ENCODE data around the gene CDK2AP2. TPM values are rescaled to one million over a fixed set of nuclear protein-coding genes. Genes with fewer than 3 reads are reported as not detected.
A peak's percentile ranks its signal among the peaks of the same experiment; 100 is the strongest.

The CDK2AP2 gene
- total RNA-seq, 1 donor from 2014 or later, result 19.0 TPM

- FAIRE-seq, result no peak
- Histone ChIP-seq H3K27me3 (ENCODE audit: control insufficient read depth, insufficient read depth, low read length) (no peaks in the 10 kb centered on the region), H3K4me3 (ENCODE audit: low read depth, low read length) (peak overlapping the region; percentile 83), H3K36me3 (ENCODE audit: control insufficient read depth, insufficient read depth, low read length) (peaks cover 7% of the 10 kb centered on the region)
- no peak for TF ChIP-seq CTCF (IDR thresholded peaks at IDR 0.05; ENCODE audit: insufficient read depth, low read length, severe bottlenecking)
- DNase-seq (ENCODE audit: low read depth), result peak; percentile 79
Observed at GRCh38 chr11:67508486-67509121, 642 bp upstream of the CDK2AP2 start.

- DNase-seq (ENCODE audit: low read depth), result no peak
- TF ChIP-seq CTCF (IDR thresholded peaks at IDR 0.05; ENCODE audit: insufficient read depth, low read length, severe bottlenecking), result no peak
- Histone ChIP-seq H3K27me3 (ENCODE audit: control insufficient read depth, insufficient read depth, low read length) (no peaks in the 10 kb centered on the region), H3K4me3 (ENCODE audit: low read depth, low read length) (peak overlapping the region; percentile 83), H3K36me3 (ENCODE audit: control insufficient read depth, insufficient read depth, low read length) (peaks cover 9% of the 10 kb centered on the region)
- FAIRE-seq, result no peak
Observed at GRCh38 chr11:67507242-67507863, 609 bp downstream of the CDK2AP2 start.

GRCh38 chr11:67506426-67507051 lies 1.4 kb downstream of the CDK2AP2 start:
- H3K4me3 ChIP-seq (ENCODE audit: low read depth, low read length), result no peak overlapping the region
- no peaks in the 10 kb centered on the region for H3K27me3 ChIP-seq (ENCODE audit: control insufficient read depth, insufficient read depth, low read length)
- FAIRE-seq, result no peak
- TF ChIP-seq CTCF (IDR thresholded peaks at IDR 0.05; ENCODE audit: insufficient read depth, low read length, severe bottlenecking), result no peak
- no peak for DNase-seq (ENCODE audit: low read depth)
- H3K36me3 ChIP-seq (ENCODE audit: control insufficient read depth, insufficient read depth, low read length), result peaks cover 15% of the 10 kb centered on the region

GRCh38 chr11:67505605-67506396 lies 2.2 kb downstream of the CDK2AP2 start:
- TF ChIP-seq CTCF (IDR thresholded peaks at IDR 0.05; ENCODE audit: insufficient read depth, low read length, severe bottlenecking), result peak; percentile 99
- DNase-seq (ENCODE audit: low read depth) (peak; percentile 98), FAIRE-seq (peak; percentile 81)
- Histone ChIP-seq H3K4me3 (ENCODE audit: low read depth, low read length) (peak overlapping the region; percentile 89), H3K27me3 (ENCODE audit: control insufficient read depth, insufficient read depth, low read length) (no peaks in the 10 kb centered on the region), H3K36me3 (ENCODE audit: control insufficient read depth, insufficient read depth, low read length) (peaks cover 18% of the 10 kb centered on the region)

GRCh38 chr11:67504950-67505581 lies 2.9 kb downstream of the CDK2AP2 start, which contains the start of gene PITPNM1:
TSS of gene PITPNM1 (minus strand) at chr11:67505363. CDS start at chr11:67504180, 1,183 bp downstream.
- no peak for TF ChIP-seq CTCF (IDR thresholded peaks at IDR 0.05; ENCODE audit: insufficient read depth, low read length, severe bottlenecking)
- no peak for FAIRE-seq
- H3K27me3 ChIP-seq (ENCODE audit: control insufficient read depth, insufficient read depth, low read length), result no peaks in the 10 kb centered on the region
- H3K36me3 ChIP-seq (ENCODE audit: control insufficient read depth, insufficient read depth, low read length), result peaks cover 22% of the 10 kb centered on the region
- peak within 1 kb of the TSS; percentile 89 for H3K4me3 ChIP-seq (ENCODE audit: low read depth, low read length)
- peak; percentile 50 for DNase-seq (ENCODE audit: low read depth)

Data from bronchial epithelial cell (primary cell).